BLaER1 (cell line): Measurements from ENCODE around the gene AGL.
"Not testable (repeated sequence)": the region's sequence is repeated elsewhere in the genome, so short reads cannot be mapped to it uniquely, and the experiment has no call there.

ENCODE experiments used
- H3K27ac ChIP-seq: shearing (Covaris generic); formaldehyde crosslinking; 2 replicates; pipeline ENCODE4 v1.8.1; 2022
- H3K27me3 ChIP-seq: shearing (Covaris generic); formaldehyde crosslinking; 2 replicates; pipeline ENCODE4 v1.8.1; 2022
- H3K36me3 ChIP-seq: shearing (Covaris generic); formaldehyde crosslinking; 2 replicates; pipeline ENCODE4 v1.8.1; 2022
- H3K4me1 ChIP-seq: shearing (Covaris generic); formaldehyde crosslinking; 2 replicates; pipeline ENCODE4 v1.8.1; 2022
- H3K4me2 ChIP-seq: shearing (Covaris generic); formaldehyde crosslinking; 2 replicates; pipeline ENCODE4 v1.8.1; 2022
- H3K4me3 ChIP-seq: shearing (Covaris generic); formaldehyde crosslinking; 2 replicates; pipeline ENCODE4 v1.8.1; 2022
- H3K9ac ChIP-seq: shearing (Covaris generic); formaldehyde crosslinking; 2 replicates; pipeline ENCODE4 v1.8.1; 2022
- H3K9me3 ChIP-seq: shearing (Covaris generic); formaldehyde crosslinking; 2 replicates; pipeline ENCODE4 v1.8.1; 2022
- H4K20me1 ChIP-seq: shearing (Covaris generic); formaldehyde crosslinking; 2 replicates; pipeline ENCODE4 v1.8.1; 2022
- Cebpa-rat ChIP-seq: shearing (Covaris generic); IDR thresholded peaks from 2 replicates; pipeline ENCODE4 v1.8.1; 2022

Gene AGL

GRCh38 chr1:99970713-99971255 lies 120.6 kb downstream of the AGL start:
- peak overlapping the region; percentile 81 for H3K9ac ChIP-seq
- H3K4me1 ChIP-seq: peaks cover 17% of the 10 kb centered on the region
- no peaks in the 10 kb centered on the region for H3K27me3 ChIP-seq
- no peaks in the 10 kb centered on the region for H3K9me3 ChIP-seq
- H3K4me2 ChIP-seq: peak overlapping the region; percentile 86
- peaks cover 15% of the 10 kb centered on the region for H3K36me3 ChIP-seq
- no peaks in the 10 kb centered on the region for H4K20me1 ChIP-seq
- TF ChIP-seq Cebpa-rat: no peak
- 0 out of 2 replicates have a peak overlapping the region, but pooled peaks have one; percentile 78 for H3K27ac ChIP-seq
- peak overlapping the region; percentile 93 for H3K4me3 ChIP-seq

- Histone ChIP-seq H3K4me1 (peaks cover 17% of the 10 kb centered on the region), H3K36me3 (peaks cover 25% of the 10 kb centered on the region)
- not testable (repeated sequence) for H3K9ac ChIP-seq, H3K9me3 ChIP-seq, H3K4me2 ChIP-seq, H3K27ac ChIP-seq, H3K27me3 ChIP-seq, H4K20me1 ChIP-seq, H3K4me3 ChIP-seq
These were observed 121.9 kb downstream of the AGL start for GRCh38 chr1:99972066-99972465.
